Adrenal gland (tissue), 12 donors: ENCODE data around the gene ITFG1. TPM values are rescaled to one million over a fixed set of nuclear protein-coding genes. Genes with fewer than 3 reads are reported as not detected.
"Not testable (repeated sequence)": the region's sequence is repeated elsewhere in the genome, so short reads cannot be mapped to it uniquely, and the experiment has no call there.

Experiments used
- DNase-seq, 7 donors: peaks; one replicate each; pipeline ENCODE4 v3.0.0-alpha.2; 2019 to 2020
- H3K27ac ChIP-seq, 5 donors: fragments of 200-600 bp; sonication (generic) in 4 of 5; 1 replicate in 3 of 5; 2 replicates in 2 of 5; pipeline versions ENCODE4 v1.5.1 to v1.8.0; 2016 to 2020; ENCODE audit warnings: mild to moderate bottlenecking in 1 of 5
- H3K27me3 ChIP-seq: fragments of 200-600 bp; 2 replicates; pipeline ENCODE4 v1.8.0; 2021
- H3K36me3 ChIP-seq, 2 donors: fragments of 200-600 bp; replicated peaks in 1 of 2; 1 replicate in 1 of 2; 2 replicates in 1 of 2; pipeline versions ENCODE4 v1.5.1 to v1.8.0; 2018 to 2022
- H3K4me1 ChIP-seq, 2 donors: fragments of 200-600 bp; replicated peaks in 1 of 2; 1 replicate in 1 of 2; 2 replicates in 1 of 2; pipeline versions ENCODE4 v1.5.1 to v1.8.0; 2018 to 2021
- H3K4me3 ChIP-seq, 4 donors: fragments of 200-600 bp; sonication (generic) in 3 of 4; one replicate each; pipeline ENCODE4 v1.5.1; 2016 to 2018
- H3K9me3 ChIP-seq, 3 donors: fragments of 200-600 bp; sonication (generic) in 1 of 3; replicated peaks in 1 of 3; 1 replicate in 2 of 3; 2 replicates in 1 of 3; pipeline versions ENCODE4 v1.5.1 to v1.8.0; 2016 to 2021
- POLR2A ChIP-seq, 2 donors: fragments of 450-650 bp; IDR thresholded peaks; one replicate each; pipeline ENCODE4 v1.6.1; 2017; ENCODE audit warnings: antibody characterized with exemption in 2 of 2, mild to moderate bottlenecking in 2 of 2, moderate library complexity in 1 of 2
- WGBS, 4 donors: extraction: QIAGEN DNeasy Blood & Tissue Kit in 2 of 4; methylation state at CpG; one replicate each; pipeline versions ENCODE4 v1.1.5 to v1.1.7; 2013 to 2017; 5-methylcytosine and 5-hydroxymethylcytosine counted together
- intact Hi-C, 2 donors: fragments of 100-400 bp; cut with DNase I; formaldehyde crosslinking; loops; one replicate each; pipeline versions ENCODE4 v1.14.1 to v1.15.0; 2022 to 2023
- polyA plus RNA-seq, 3 donors: library from polyadenylated mRNA; stranded (reverse); fragments of 200-250 nt in 2 of 3; fragments of 350-450 nt in 1 of 3; fragmentation: Illumina TruSeq in 1 of 3; extraction: RNeasy Lipid Tissue Mini Kit (QIAGEN cat#74804) in 1 of 3; gene quantifications; one replicate each; pipeline ENCODE4 v1.2.3, GENCODE V29; 2013 to 2014
- total RNA-seq, 9 donors: library from RNA; depleted of rRNA in 4 of 9; stranded (reverse); fragments of >200 nt in 4 of 9; fragments of 120-200 nt in 1 of 9; fragmentation: NEBNext Ultra II Directional in 1 of 9; extraction: Animal tissue kit (Norgen Biotek cat#: 25700) in 1 of 9; gene quantifications; one replicate each; pipeline versions ENCODE4 v1.1.0 to v1.2.4, GENCODE V29; 2013 to 2023
- TF ChIP-seq, protein P1 (sequence below), 6 experiments: fragments of 450-650 bp in 4 of 6; fragments of 200-600 bp in 2 of 6; sonication (generic) in 1 of 6; IDR thresholded peaks; 1 replicate in 5 of 6; 2 replicates in 1 of 6; pipeline versions ENCODE4 v1.5.1 to v1.8.0; 2016 to 2021; ENCODE audit warnings: antibody characterized with exemption in 6 of 6, mild to moderate bottlenecking in 2 of 6, moderate library complexity in 1 of 6
- donor health status: healthy with polysubstance abuse.
- donor health status: Bipolar disorder and iron deficiency.
- donor health status: DM: yes; HTN: yes; CAD: no.
- donor health status: DM: no; HTN: no; CAD: no.
- donor health status: DM: no; HTN: no; CAD: no.
- donor health status: DM: yes; HTN: yes; CAD: no.

ITFG1 gene
- total and polyA plus RNA-seq, 12 donors = 8.4 to 246 (median 84.4) TPM

- Histone ChIP-seq H3K27me3 (no peaks in the 10 kb centered on the region), H3K4me1 (no peaks in the 10 kb centered on the region), H3K4me3 (peak overlapping the region in 2 of 4 donors; percentile 30 to 78), H3K27ac (no peak overlapping the region), H3K9me3 (no peaks in the 10 kb centered on the region), H3K36me3 (no peaks in the 10 kb centered on the region)
- DNase-seq = peak; percentile 81 to 92 (median 87)
- 1 to 3% (median 2%) methylated on average over 26 of the region's 26 CpGs for WGBS, 4 donors
- no peak for TF ChIP-seq POLR2A (IDR thresholded peaks at IDR 0.05)
- TF ChIP-seq, protein P1, sequence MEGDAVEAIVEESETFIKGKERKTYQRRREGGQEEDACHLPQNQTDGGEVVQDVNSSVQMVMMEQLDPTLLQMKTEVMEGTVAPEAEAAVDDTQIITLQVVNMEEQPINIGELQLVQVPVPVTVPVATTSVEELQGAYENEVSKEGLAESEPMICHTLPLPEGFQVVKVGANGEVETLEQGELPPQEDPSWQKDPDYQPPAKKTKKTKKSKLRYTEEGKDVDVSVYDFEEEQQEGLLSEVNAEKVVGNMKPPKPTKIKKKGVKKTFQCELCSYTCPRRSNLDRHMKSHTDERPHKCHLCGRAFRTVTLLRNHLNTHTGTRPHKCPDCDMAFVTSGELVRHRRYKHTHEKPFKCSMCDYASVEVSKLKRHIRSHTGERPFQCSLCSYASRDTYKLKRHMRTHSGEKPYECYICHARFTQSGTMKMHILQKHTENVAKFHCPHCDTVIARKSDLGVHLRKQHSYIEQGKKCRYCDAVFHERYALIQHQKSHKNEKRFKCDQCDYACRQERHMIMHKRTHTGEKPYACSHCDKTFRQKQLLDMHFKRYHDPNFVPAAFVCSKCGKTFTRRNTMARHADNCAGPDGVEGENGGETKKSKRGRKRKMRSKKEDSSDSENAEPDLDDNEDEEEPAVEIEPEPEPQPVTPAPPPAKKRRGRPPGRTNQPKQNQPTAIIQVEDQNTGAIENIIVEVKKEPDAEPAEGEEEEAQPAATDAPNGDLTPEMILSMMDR (IDR thresholded peaks at IDR 0.05) = peak; percentile 76 to 92 (median 90)
- intact Hi-C loops = loop anchor here (5.0 to 10.0 kb wide), 6 partner anchors 107 to 1015 kb away; partner anchors contain the start of gene ABCC12 (in 2 of the 2)
Measured at GRCh38 chr16:47141773-47142485, 318.9 kb downstream of the ITFG1 start.

- Histone ChIP-seq H3K4me1 (peaks cover 0 to 9% of the 10 kb centered on the region in 2 donors), H3K9me3 (no peaks in the 10 kb centered on the region), H3K36me3 (no peaks in the 10 kb centered on the region), H3K4me3 (no peak overlapping the region), H3K27me3 (no peaks in the 10 kb centered on the region), H3K27ac (no peak overlapping the region)
- no peak for TF ChIP-seq POLR2A (IDR thresholded peaks at IDR 0.05)
- TF ChIP-seq, protein P1 (IDR thresholded peaks at IDR 0.05) = no peak
- WGBS, 4 donors = 62 to 71% (median 69%) methylated on average over 4 of the region's 4 CpGs
- intact Hi-C loops = loop anchor here (5.0 to 10.0 kb wide), 6 partner anchors 106 to 1017 kb away; partner anchors contain the start of gene ABCC12 (in 2 of the 2)
- no peak for DNase-seq
Measured at GRCh38 chr16:47140686-47141085, 320.2 kb downstream of the ITFG1 start.

DNA sequence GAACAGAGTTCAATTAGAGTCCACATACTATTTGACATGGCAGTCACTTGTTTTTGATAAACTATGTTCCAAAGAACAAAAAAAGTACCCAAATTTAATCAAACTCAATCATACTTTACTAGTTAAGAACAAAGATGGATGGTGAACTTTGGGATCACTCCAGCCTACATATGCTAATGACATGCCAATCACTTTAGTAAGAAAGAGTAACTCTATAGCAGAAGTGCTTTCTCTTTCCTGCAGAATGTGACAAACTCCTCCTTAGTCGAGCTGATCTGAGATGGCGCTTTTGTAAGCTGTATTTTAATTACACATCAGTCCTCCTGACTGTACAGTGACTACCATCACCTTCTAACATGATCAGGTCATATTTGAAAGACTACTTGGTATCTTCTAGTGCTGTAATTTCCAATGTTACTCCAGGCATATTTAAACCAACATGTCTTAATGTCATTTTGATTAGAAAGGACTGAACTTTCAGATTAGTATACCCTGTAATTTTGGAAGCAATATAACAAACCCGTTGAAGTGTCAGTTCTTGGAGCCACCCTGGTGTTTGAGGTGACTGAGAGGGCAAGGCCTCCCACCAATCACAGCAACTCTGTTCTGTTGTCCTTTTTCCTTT lies 321.2 kb downstream of the ITFG1 start:
- 62 to 71% (median 66%) methylated on average over 3 of the region's 3 CpGs for WGBS, 4 donors
- Histone ChIP-seq H3K27me3 (no peaks in the 10 kb centered on the region), H3K27ac (no peak overlapping the region), H3K9me3 (no peaks in the 10 kb centered on the region), H3K4me1 (peaks cover 0 to 12% of the 10 kb centered on the region in 2 donors), H3K4me3 (no peak overlapping the region), H3K36me3 (no peaks in the 10 kb centered on the region)
- intact Hi-C loops = loop anchor here (5.0 to 10.0 kb wide), 7 partner anchors 102 to 1018 kb away; partner anchors contain the start of gene ABCC12 (in 2 of the 2)
- TF ChIP-seq POLR2A (IDR thresholded peaks at IDR 0.05) = no peak
- TF ChIP-seq, protein P1 (IDR thresholded peaks at IDR 0.05) = no peak
- no peak for DNase-seq

- H3K27ac ChIP-seq, H3K9me3 ChIP-seq, H3K27me3 ChIP-seq, H3K36me3 ChIP-seq, H3K4me3 ChIP-seq: not testable (repeated sequence)
- WGBS, 4 donors = 56 to 64% (median 58%) methylated on average over 9 of the region's 9 CpGs
- peaks cover 0 to 12% of the 10 kb centered on the region in 2 donors for H3K4me1 ChIP-seq
- intact Hi-C loops = loop anchor here in 1 of 2 donors (5.0 kb wide), 1 partner anchor 101 kb away; no protein-coding TSS in a partner anchor
- peak in 4 of 7 donors; percentile 12 to 60 (median 32) for DNase-seq
Measured at GRCh38 chr16:47137925-47138324, 322.9 kb downstream of the ITFG1 start.
